Type B pancreatic cell (in vitro differentiated cells): ENCODE data around the gene ZSCAN26. TPM values are rescaled to one million over a fixed set of nuclear protein-coding genes. Genes with fewer than 3 reads are reported as not detected.

Experiments
- DNase-seq: peaks from one replicate; pipeline ENCODE4 v3.0.0; 2021; ENCODE audit warnings: mixed read lengths; ENCODE audit not compliant: unreplicated experiment; ENCODE audit errors: extremely low spot score
- H3K27ac Mint-ChIP-seq: 2 replicates; pipeline ENCODE4 v1.8.0; 2021; ENCODE audit warnings: mild to moderate bottlenecking, mixed read lengths
- H3K27me3 Mint-ChIP-seq: 2 replicates; pipeline ENCODE4 v1.8.0; 2021; ENCODE audit warnings: mixed read lengths
- H3K36me3 Mint-ChIP-seq: 2 replicates; pipeline ENCODE4 v1.8.0; 2021; ENCODE audit warnings: mixed read lengths
- H3K4me1 Mint-ChIP-seq: one replicate; pipeline ENCODE4 v1.8.0; 2021; ENCODE audit warnings: mixed read lengths; ENCODE audit not compliant: unreplicated experiment
- H3K4me3 Mint-ChIP-seq: 2 replicates; pipeline ENCODE4 v1.8.0; 2021; ENCODE audit warnings: mild to moderate bottlenecking, mixed read lengths
- H3K9me3 Mint-ChIP-seq: 2 replicates; pipeline ENCODE4 v1.8.0; 2021; ENCODE audit warnings: mixed read lengths
- CTCF ChIP-seq: fragments of 200-600 bp; sonication (generic); conservative IDR thresholded peaks from 2 replicates; pipeline ENCODE4 v1.5.0; 2021; ENCODE audit warnings: antibody characterized with exemption, mild to moderate bottlenecking
- total RNA-seq: library from RNA; stranded (reverse); gene quantifications from 2 replicates; pipeline ENCODE4 v1.2.1, GENCODE V29; 2021; ENCODE audit warnings: low replicate concordance

The ZSCAN26 gene
- total RNA-seq, 1 donor from 2014 or later = 16.7 TPM

GRCh38 chr6:28326371-28326948 lies 59.5 kb downstream of the ZSCAN26 start:
- no peak overlapping the region for H3K27ac Mint-ChIP-seq
- H3K27me3 Mint-ChIP-seq = no peaks in the 10 kb centered on the region
- H3K9me3 Mint-ChIP-seq = peaks cover 22% of the 10 kb centered on the region
- TF ChIP-seq CTCF = no peak
- no peak overlapping the region for H3K4me3 Mint-ChIP-seq
- H3K4me1 Mint-ChIP-seq = no peaks in the 10 kb centered on the region
- H3K36me3 Mint-ChIP-seq = peaks cover 46% of the 10 kb centered on the region
- DNase-seq = no peak

Other genes with a start within 250 kb of the ZSCAN26 start
- gene ZNF165, start 186.6 kb upstream of the ZSCAN26 start, total RNA-seq = 4.3 and 8.4 TPM in 2 replicates
- 8.9 and 12.1 TPM in 2 replicates for gene ZSCAN16, start 142.5 kb upstream of the ZSCAN26 start, total RNA-seq
- 22.1 and 37.5 TPM in 2 replicates for gene ZKSCAN8, start 125.3 kb upstream of the ZSCAN26 start, total RNA-seq
- 16.5 and 27.1 TPM in 2 replicates for gene ZSCAN9, start 41.9 kb upstream of the ZSCAN26 start, total RNA-seq
- gene ZKSCAN4, start 14.9 kb upstream of the ZSCAN26 start, total RNA-seq = 7.8 TPM in 2 replicates
- gene NKAPL, start 7.8 kb upstream of the ZSCAN26 start, total RNA-seq = 0.55 TPM in 1 of 2 replicates, not detected in the other
- gene PGBD1, start 14.4 kb downstream of the ZSCAN26 start, total RNA-seq = 3.6 and 7.9 TPM in 2 replicates
- 6.2 TPM in 2 replicates for gene ZSCAN31, start 69.0 kb downstream of the ZSCAN26 start, total RNA-seq
- 9.3 and 12.6 TPM in 2 replicates for gene ZKSCAN3, start 82.8 kb downstream of the ZSCAN26 start, total RNA-seq
- gene ZSCAN12, start 132.6 kb downstream of the ZSCAN26 start, total RNA-seq = 9.6 and 12.4 TPM in 2 replicates
- gene ZSCAN23, start 176.3 kb downstream of the ZSCAN26 start, total RNA-seq = 10.3 and 11.2 TPM in 2 replicates
- gene GPX6, start 248.7 kb downstream of the ZSCAN26 start, total RNA-seq = not detected in 2 replicates